ENCODE measurements around the gene TEX29.

The TEX29 gene

DNA sequence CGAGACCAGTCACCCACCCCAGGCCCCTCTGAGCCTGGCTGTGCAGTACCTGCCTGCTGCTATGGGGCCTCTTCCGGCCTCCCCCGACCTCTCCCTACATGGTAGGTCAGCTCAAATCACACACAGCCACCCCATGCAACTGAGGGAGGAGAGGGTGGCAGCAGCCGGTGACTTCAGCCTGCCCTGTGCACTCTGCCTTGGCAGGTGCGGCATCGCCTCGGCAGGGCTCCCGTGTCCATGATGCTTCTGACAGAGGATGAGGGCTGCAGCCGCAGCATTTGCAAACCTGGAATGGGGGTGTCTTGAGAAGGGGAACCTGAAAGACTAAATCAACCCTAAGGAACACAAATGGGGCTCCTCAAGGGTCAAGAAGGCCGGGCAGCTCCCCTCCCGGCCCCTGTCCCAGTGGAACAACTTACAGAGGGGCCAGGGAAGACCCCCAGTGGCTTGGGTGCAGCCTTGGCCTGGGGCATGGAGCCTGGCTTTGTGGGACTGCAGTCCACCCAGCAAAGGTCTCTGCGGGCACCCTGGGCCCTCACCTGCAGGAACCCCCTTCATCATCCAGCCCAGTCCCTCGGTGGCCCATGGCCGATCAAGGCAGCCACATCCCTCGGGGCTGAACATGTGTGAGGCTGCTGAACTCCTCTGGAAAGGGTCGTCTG, 6.7 kb downstream of the TEX29 start:
- no peaks in the 10 kb centered on the region for H3K9me3 ChIP-seq (replicated peaks; ENCODE audit: insufficient read depth, low read length)
- no peak overlapping the region for H2AFZ ChIP-seq (ENCODE audit: low read length)
- no peak for DNase-seq
- no peaks in the 10 kb centered on the region for H3K27me3 ChIP-seq (replicated peaks; ENCODE audit: insufficient read depth, low read length)
- H3K4me1 ChIP-seq (ENCODE audit: low read length), result no peaks in the 10 kb centered on the region
- no peak overlapping the region for H3K4me2 ChIP-seq (ENCODE audit: low read depth, low read length)
- H3K36me3 ChIP-seq (replicated peaks; ENCODE audit: insufficient read depth, low read length), result no peaks in the 10 kb centered on the region
- H3F3A ChIP-seq (ENCODE audit: insufficient read depth, low read length), result no peaks in the 10 kb centered on the region
- H3K9ac ChIP-seq (ENCODE audit: low read length), result no peak overlapping the region
- no peak overlapping the region for H3K4me3 ChIP-seq (ENCODE audit: low read length)
- TF ChIP-seq EZH2phosphoT487 (IDR thresholded peaks at IDR 0.05; ENCODE audit: low read length) (no peak), EZH2 (optimal IDR thresholded peaks at IDR 0.05; ENCODE audit: low read depth, low read length) (no peak), CTCF (IDR thresholded peaks at IDR 0.05; ENCODE audit: low read length) (no peak)
- no peaks in the 10 kb centered on the region for H3K79me2 ChIP-seq (ENCODE audit: low read length)
- H3K9me2 ChIP-seq (replicated peaks; ENCODE audit: insufficient read depth, low read length), result no peaks in the 10 kb centered on the region
- no peak overlapping the region for H3K27ac ChIP-seq (ENCODE audit: low read length)
- H4K20me1 ChIP-seq (ENCODE audit: insufficient read depth, low read length), result no peaks in the 10 kb centered on the region

GRCh38 chr13:111327730-111328573, 7.5 kb downstream of the TEX29 start:
- no peaks in the 10 kb centered on the region for H3K9me3 ChIP-seq (replicated peaks; ENCODE audit: insufficient read depth, low read length)
- H2AFZ ChIP-seq (ENCODE audit: low read length), result no peak overlapping the region
- no peaks in the 10 kb centered on the region for H3K4me1 ChIP-seq (ENCODE audit: low read length)
- no peaks in the 10 kb centered on the region for H3K79me2 ChIP-seq (ENCODE audit: low read length)
- no peaks in the 10 kb centered on the region for H3K27me3 ChIP-seq (replicated peaks; ENCODE audit: insufficient read depth, low read length)
- H4K20me1 ChIP-seq (ENCODE audit: insufficient read depth, low read length), result no peaks in the 10 kb centered on the region
- H3K36me3 ChIP-seq (replicated peaks; ENCODE audit: insufficient read depth, low read length), result no peaks in the 10 kb centered on the region
- no peak overlapping the region for H3K9ac ChIP-seq (ENCODE audit: low read length)
- H3K9me2 ChIP-seq (replicated peaks; ENCODE audit: insufficient read depth, low read length), result no peaks in the 10 kb centered on the region
- no peak overlapping the region for H3K27ac ChIP-seq (ENCODE audit: low read length)
- no peaks in the 10 kb centered on the region for H3F3A ChIP-seq (ENCODE audit: insufficient read depth, low read length)
- DNase-seq, result no peak
- H3K4me3 ChIP-seq (ENCODE audit: low read length), result no peak overlapping the region
- TF ChIP-seq EZH2 (optimal IDR thresholded peaks at IDR 0.05; ENCODE audit: low read depth, low read length) (no peak), EZH2phosphoT487 (IDR thresholded peaks at IDR 0.05; ENCODE audit: low read length) (no peak), CTCF (IDR thresholded peaks at IDR 0.05; ENCODE audit: low read length) (no peak)
- no peak overlapping the region for H3K4me2 ChIP-seq (ENCODE audit: low read depth, low read length)

DNA sequence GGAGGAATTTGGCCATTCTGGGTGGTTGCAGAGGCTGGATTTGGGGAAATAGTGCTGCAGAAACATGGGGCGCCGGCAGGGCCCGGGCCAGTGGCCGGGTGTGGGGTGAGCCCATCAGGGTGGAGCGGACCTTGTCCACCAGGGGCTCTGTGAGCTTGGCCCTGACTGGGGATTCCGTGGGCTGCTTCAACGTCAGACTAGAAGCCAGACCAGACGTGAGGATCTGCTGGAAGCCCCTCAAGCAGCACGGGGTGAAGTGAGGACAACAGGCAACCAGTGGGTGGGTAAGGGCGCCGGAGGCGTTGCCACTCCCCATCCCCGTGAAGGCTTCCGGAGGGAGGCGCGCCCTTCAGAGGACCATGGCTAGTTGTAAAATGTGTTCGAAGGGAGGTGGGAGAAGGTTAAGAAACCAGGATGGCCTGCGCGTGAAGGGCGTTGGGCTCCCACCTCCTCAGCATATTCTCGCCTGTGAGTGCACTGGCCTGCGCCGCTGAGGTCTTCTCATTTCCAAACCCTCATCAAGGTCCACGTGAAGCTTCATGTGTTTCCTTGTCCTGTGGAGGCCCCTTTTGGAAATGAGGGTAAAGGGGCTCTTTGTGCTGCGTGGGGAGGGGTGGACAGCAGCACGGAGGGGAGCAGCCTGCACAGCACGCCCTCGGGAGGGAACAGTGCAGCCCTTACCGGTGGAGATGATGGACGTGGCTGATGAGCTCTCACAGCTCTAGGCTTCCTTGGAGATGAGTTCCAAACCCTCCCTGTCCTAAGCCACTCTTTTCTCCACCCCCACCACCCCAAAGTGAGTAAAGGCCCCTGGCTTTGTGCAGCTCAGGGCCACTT, 8.3 kb downstream of the TEX29 start:
- Histone ChIP-seq H3K27me3 (replicated peaks; ENCODE audit: insufficient read depth, low read length) (no peaks in the 10 kb centered on the region), H3K27ac (ENCODE audit: low read length) (no peak overlapping the region), H2AFZ (ENCODE audit: low read length) (no peak overlapping the region), H3K79me2 (ENCODE audit: low read length) (no peaks in the 10 kb centered on the region), H3K4me3 (ENCODE audit: low read length) (no peak overlapping the region), H4K20me1 (ENCODE audit: insufficient read depth, low read length) (no peaks in the 10 kb centered on the region), H3K4me1 (ENCODE audit: low read length) (no peaks in the 10 kb centered on the region), H3K9me3 (replicated peaks; ENCODE audit: insufficient read depth, low read length) (no peaks in the 10 kb centered on the region), H3K9me2 (replicated peaks; ENCODE audit: insufficient read depth, low read length) (no peaks in the 10 kb centered on the region), H3K9ac (ENCODE audit: low read length) (no peak overlapping the region), H3F3A (ENCODE audit: insufficient read depth, low read length) (no peaks in the 10 kb centered on the region), H3K36me3 (replicated peaks; ENCODE audit: insufficient read depth, low read length) (no peaks in the 10 kb centered on the region), H3K4me2 (ENCODE audit: low read depth, low read length) (no peak overlapping the region)
- TF ChIP-seq CTCF (IDR thresholded peaks at IDR 0.05; ENCODE audit: low read length), result no peak
- no peak for TF ChIP-seq EZH2phosphoT487 (IDR thresholded peaks at IDR 0.05; ENCODE audit: low read length)
- TF ChIP-seq EZH2 (optimal IDR thresholded peaks at IDR 0.05; ENCODE audit: low read depth, low read length), result no peak
- DNase-seq, result no peak

All from MM.1S (cell line).